Fibroblast of gingiva (primary cell): ENCODE measurements around the gene U2AF2.

ENCODE experiments used
- DNase-seq: peaks from one replicate; pipeline ENCODE4 v3.0.0-alpha.2; 2011; ENCODE audit warnings: low read depth

Gene U2AF2

DNA sequence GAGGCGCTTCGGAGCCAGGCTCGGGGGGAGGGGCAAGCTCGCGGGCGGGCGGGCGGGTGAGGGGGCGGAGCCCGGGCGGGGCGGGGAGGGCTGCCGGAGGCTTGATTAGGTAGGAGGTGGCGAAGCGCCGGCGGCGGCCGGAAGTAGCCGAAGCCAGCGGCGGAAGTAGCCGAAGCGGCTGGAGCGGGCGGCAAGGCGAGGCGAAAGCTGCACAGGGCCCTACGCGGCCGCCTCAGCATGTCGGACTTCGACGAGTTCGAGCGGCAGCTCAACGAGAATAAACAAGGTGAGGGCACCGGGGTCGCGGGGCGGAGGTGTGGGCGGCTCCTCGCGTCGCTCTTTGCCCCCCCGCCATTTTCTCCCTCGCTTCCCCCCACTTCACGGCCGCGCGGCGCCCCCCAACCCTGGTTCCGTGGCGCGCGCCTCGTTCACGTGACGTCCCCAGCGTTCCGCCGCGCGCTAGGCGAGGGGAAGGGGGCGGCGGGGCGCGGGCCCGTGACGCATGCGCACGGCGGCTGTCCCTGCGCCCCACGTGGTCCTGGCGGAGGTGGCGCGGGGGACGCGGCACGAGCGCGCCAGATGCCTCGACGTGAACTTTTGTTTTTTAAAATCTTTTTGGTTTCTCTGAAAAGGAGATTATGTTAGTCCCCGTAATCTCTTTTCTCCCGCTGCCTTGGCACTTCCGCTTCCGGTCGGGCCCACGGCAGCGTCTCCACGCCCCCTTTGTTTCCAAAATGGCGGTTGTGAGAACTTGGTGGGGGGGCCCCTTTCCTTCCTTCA, at the start of gene U2AF2:
U2AF2 (plus strand) TSS at position 168 of the 780 bp plus-strand sequence; CDS start at position 238, 70 bp downstream.
- DNase-seq = peak; percentile 89

- peak; percentile 94 for DNase-seq
These were observed 49.6 kb upstream of the U2AF2 start for GRCh38 chr19:55605207-55605636.

DNA sequence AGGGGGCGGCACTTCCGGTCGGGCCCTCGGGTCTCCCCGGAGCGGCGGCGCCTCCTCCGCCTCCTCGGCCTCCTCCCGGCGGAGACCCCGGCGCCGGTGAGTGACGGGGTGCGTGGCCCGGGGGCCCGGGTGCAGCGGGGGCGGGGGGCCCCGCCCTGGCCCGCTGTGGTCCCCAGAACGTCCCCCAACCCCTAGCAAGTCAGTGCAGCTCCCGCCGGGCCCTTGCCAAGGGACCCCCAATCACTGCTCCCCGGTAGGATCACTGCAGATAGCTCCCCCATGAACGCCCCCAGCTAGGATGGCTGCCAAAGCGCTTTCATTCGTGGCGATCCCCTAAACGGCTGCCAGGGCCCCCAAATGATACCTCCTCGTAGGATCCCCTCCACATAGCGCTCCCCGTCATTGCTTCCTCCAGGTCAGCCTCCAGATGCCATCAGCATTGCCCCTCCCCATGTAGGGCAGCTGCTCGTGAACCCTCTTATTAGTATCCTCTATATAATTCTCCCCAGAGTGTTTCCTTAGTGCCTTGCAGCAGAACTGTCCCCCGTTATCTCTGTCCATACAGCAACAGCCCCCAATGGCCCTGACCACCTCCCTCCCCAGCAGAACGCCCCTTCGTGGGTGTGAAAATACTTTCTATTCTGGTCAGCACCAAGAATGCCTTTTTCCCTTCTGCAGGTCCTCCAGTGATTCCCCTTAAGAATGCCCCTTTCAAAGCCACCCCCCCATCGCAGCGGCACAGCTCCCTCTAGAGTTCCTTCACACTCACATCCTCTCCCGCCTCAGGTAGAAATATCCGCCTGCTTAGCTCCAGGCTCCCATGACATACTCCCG, 49.0 kb upstream of the U2AF2 start, which contains the start of gene ZNF865:
ZNF865 (plus strand) TSS at position 11 of the 834 bp plus-strand sequence. CDS start 7,972 bp downstream, outside the sequence.
- DNase-seq = peak; percentile 77

DNA sequence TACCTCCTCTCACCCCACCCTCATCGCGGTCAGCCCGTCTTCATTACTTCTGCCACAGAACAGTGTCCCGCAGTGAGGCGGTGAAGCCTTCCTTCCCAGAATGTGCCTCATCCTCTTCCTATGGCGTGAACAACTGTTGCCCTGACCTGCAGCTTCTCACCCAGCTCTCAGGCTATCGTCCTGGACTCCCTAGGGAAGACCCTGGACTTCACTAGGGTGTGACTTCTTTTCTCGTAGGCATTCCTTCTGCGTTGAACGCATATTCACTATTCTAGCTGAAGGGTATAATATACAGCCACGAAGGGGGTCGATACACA, 48.4 kb upstream of the U2AF2 start:
- DNase-seq = no peak

- no peak for DNase-seq
These were observed 48.0 kb upstream of the U2AF2 start for GRCh38 chr19:55606817-55607216.

DNA sequence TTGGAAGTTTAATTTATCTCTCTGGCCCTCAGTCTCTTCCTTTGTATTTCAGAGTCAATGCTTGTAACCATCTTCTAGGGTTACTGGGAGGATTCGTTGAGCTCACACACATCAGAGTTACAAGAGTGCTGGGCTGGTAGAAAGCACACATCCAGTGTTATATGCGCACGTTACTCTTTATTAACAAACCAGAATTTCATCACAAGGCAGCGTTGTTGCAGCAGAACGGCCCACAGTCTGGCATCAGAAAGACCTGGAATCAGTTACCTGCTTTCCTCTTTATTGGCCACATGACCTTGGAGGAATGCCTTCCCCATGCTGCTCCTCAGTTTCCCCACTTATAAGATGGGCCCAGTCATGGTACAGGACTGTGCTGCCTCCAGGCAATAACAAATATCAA, 45.5 kb upstream of the U2AF2 start:
- no peak for DNase-seq

GRCh38 chr19:55611300-55611982, 43.4 kb upstream of the U2AF2 start:
- DNase-seq = no peak

- DNase-seq = no peak
These were observed 42.7 kb upstream of the U2AF2 start for GRCh38 chr19:55611983-55612645.

GRCh38 chr19:55613396-55613795, 41.4 kb upstream of the U2AF2 start:
- no peak for DNase-seq

DNA sequence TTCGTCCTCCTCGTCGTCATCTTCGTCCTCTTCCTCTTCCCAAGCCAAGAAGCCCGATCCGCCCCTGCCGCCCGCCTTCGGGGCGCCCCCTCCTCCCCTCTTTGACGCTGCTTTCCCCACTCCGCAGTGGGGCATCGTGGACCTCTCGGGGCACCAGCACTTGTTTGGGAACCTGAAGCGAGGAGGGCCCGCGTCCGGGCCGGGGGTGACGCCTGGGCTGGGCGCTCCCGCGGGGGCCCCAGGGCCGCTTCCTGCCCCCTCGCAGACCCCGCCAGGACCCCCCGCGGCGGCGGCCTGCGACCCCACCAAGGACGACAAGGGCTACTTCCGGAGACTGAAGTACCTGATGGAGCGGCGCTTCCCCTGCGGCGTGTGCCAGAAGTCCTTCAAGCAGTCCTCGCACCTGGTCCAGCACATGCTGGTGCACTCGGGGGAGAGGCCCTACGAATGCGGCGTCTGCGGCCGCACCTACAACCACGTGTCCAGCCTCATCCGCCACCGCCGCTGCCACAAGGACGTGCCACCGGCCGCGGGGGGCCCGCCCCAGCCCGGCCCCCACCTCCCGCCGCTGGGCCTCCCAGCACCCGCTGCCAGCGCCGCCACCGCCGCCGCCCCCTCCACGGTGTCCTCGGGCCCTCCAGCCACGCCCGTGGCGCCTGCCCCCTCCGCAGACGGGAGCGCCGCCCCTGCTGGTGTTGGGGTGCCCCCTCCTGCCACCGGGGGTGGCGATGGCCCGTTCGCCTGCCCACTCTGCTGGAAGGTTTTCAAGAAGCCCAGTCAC, 40.7 kb upstream of the U2AF2 start:
- no peak for DNase-seq

DNA sequence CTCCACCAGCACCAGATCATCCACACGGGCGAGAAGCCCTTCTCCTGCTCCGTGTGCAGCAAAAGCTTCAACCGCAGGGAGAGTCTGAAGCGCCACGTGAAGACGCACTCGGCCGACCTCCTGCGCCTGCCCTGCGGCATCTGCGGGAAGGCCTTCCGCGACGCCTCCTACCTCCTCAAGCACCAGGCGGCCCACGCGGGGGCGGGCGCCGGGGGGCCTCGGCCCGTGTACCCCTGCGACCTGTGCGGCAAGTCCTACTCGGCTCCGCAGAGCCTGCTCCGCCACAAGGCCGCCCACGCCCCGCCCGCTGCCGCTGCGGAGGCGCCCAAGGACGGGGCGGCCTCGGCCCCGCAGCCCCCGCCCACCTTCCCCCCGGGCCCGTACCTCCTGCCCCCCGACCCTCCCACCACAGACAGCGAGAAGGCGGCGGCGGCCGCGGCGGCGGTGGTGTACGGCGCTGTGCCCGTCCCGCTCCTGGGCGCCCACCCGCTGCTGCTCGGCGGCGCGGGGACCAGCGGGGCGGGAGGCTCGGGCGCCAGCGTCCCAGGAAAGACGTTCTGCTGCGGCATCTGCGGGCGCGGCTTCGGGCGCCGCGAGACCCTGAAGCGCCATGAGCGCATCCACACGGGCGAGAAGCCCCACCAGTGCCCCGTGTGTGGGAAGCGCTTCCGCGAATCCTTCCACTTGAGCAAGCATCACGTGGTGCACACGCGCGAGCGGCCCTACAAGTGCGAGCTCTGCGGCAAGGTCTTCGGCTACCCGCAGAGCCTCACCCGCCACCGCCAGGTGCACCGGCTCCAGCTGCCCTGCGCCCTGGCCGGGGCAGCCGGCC, 39.9 kb upstream of the U2AF2 start:
- DNase-seq = no peak

- no peak for DNase-seq
These were observed 39.1 kb upstream of the U2AF2 start for GRCh38 chr19:55615543-55616394.

DNA sequence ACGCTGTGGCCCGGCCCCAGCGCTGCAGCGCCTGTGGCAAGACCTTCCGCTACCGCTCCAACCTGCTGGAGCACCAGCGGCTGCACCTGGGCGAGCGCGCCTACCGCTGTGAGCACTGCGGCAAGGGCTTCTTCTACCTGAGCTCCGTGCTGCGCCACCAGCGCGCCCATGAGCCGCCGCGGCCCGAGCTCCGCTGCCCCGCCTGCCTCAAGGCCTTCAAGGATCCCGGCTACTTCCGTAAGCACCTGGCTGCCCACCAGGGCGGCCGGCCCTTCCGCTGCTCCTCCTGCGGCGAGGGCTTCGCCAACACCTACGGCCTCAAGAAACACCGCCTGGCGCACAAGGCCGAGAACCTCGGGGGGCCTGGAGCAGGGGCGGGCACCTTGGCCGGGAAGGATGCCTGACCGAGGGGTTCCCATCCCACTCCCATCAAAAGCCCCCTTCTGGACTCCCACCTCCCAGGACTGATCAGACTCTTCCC, 38.4 kb upstream of the U2AF2 start:
- no peak for DNase-seq

GRCh38 chr19:55617426-55617825, 37.4 kb upstream of the U2AF2 start:
- DNase-seq = no peak

DNA sequence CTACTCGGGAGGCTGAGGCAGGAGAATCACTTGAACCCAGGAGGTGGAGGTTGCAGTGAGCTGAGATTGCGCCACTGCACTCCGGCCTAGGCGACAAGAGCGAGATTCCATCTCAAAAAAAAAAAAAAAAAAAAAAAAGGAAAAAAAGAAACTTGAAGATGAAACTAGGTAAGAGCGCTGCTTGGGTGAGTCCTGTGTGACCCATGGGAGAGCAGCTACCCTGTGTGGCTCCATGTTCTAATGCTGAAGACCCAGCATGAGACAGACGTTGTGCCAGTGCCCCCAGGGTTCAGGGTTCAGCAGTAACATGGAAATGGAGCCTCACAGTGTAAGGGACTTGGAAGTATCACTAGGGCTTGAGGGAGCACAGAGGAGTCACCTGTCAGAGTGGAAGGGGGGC, 36.4 kb upstream of the U2AF2 start:
- DNase-seq = no peak

DNA sequence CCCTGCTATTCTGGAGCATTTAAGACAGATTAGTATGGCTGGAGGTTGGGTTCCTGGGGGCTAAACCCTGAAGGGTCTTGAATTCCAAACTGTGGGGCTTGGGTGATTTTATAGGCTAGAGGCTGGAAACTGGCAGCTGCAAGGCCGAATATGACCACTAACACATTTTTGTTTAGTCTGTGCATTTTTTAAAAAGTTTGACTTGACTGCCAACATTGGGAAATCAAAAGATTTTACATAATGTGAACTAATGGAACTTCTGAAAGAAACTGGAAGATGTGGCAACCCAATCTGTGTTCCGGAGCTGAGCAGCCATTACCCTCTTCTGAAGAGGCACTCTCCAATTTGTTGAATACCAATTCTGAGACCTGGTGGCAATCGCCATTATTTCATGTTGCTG, 35.5 kb upstream of the U2AF2 start:
- DNase-seq = peak; percentile 76

GRCh38 chr19:55620410-55621204, 34.2 kb upstream of the U2AF2 start:
- DNase-seq = no peak

GRCh38 chr19:55621205-55621672, 33.6 kb upstream of the U2AF2 start:
- DNase-seq = no peak
